HepG2 (cell line): ENCODE results near the gene IFNLR1. TPM values are rescaled to one million over a fixed set of nuclear protein-coding genes. Genes with fewer than 3 reads are reported as not detected.

ENCODE experiments used
- ATAC-seq: fragments of 200-7000 bp; cut with Tn5 transposase; 3 replicates; pipeline ENCODE4 v1.9.1; 2020; ENCODE audit warnings: mild to moderate bottlenecking, moderate library complexity
- BruUV-seq: library from RNA; stranded (reverse); fragments of 400-500 nt; replicated peaks from 2 replicates; lab custom pipeline; 2021; lab: Mats Ljungman, UMichigan
- CTCF ChIA-PET: fragments of 300-600 bp; formaldehyde crosslinking; extraction: SDS; loops from one replicate; lab custom pipeline; 2021; ENCODE audit warnings: low total read pairs, inconsistent platforms, low intra/inter-chr PET ratio; lab: Yijun Ruan, JAX
- POLR2A ChIA-PET: fragments of 350-600 bp; sonication (Branson Sonifier 250); formaldehyde crosslinking; loops from one replicate; lab custom pipeline; 2020; ENCODE audit warnings: antibody characterized with exemption, inconsistent platforms; lab: Yijun Ruan, JAX
- DNase-seq: peaks from one replicate; pipeline ENCODE4 v3.0.0-alpha.2; 2015; ENCODE audit warnings: low spot score
- FAIRE-seq: peaks from 3 replicates; lab custom pipeline; 2011; peaks lifted over from hg19 to GRCh38; lab: Jason Lieb, UNC
- H2AFZ ChIP-seq: one replicate; pipeline ENCODE4 v1.6.1; 2011; ENCODE audit warnings: low read length, inconsistent platforms
- H3K27ac ChIP-seq: fragments of 300-600 bp; 3 replicates; pipeline ENCODE4 v1.8.0; 2011; ENCODE audit warnings: mixed run types, mild to moderate bottlenecking, mixed read lengths, low read length, inconsistent platforms; ENCODE audit not compliant: insufficient read depth; ENCODE audit errors: extremely low read length
- H3K27me3 ChIP-seq, 2 experiments: fragments of 200-600 bp in 1 of 2; 2 replicates in 1 of 2; 3 replicates in 1 of 2; pipeline versions ENCODE4 v1.6.0 to v1.8.0; 2011; ENCODE audit warnings: low read length in 2 of 2, mild to moderate bottlenecking in 2 of 2, moderate library complexity in 2 of 2, inconsistent platforms in 1 of 2; ENCODE audit not compliant: insufficient read depth in 2 of 2, control insufficient read depth in 1 of 2
- H3K36me3 ChIP-seq, 2 experiments: fragments of 200-600 bp in 1 of 2; replicated peaks in 1 of 2; 2 replicates in 1 of 2; 3 replicates in 1 of 2; pipeline versions ENCODE4 v1.5.1 to v1.8.0; 2011; ENCODE audit warnings: low read length in 2 of 2, inconsistent platforms in 1 of 2; ENCODE audit not compliant: insufficient read depth in 2 of 2, control insufficient read depth in 1 of 2
- H3K4me1 ChIP-seq: 2 replicates; pipeline ENCODE4 v1.5.1; 2012; ENCODE audit warnings: low read length, inconsistent platforms; ENCODE audit not compliant: insufficient read depth
- H3K4me2 ChIP-seq: 2 replicates; pipeline ENCODE4 v1.6.0; 2011; ENCODE audit warnings: low read depth, low read length, inconsistent platforms
- H3K4me3 ChIP-seq, 3 experiments: fragments of 200-600 bp in 1 of 3; sonication (generic), shearing (Covaris generic) in 1 of 3; replicated peaks in 1 of 3; 2 replicates each; pipeline ENCODE4 v1.5.1; 2011 to 2016; ENCODE audit warnings: low read length in 3 of 3, inconsistent platforms in 2 of 3, low read depth in 2 of 3, mild to moderate bottlenecking in 2 of 3, control low read depth in 1 of 3, mixed read lengths in 1 of 3; ENCODE audit not compliant: insufficient read depth in 1 of 3
- H3K79me2 ChIP-seq: one replicate; pipeline ENCODE4 v1.6.1; 2011; ENCODE audit warnings: low read length, inconsistent platforms; ENCODE audit not compliant: insufficient read depth
- H3K9ac ChIP-seq: 2 replicates; pipeline ENCODE4 v1.6.0; 2011; ENCODE audit warnings: mild to moderate bottlenecking, low read depth, low read length, inconsistent platforms; ENCODE audit not compliant: insufficient read depth
- H3K9me3 ChIP-seq: 2 replicates; pipeline ENCODE4 v1.5.1; 2012; ENCODE audit warnings: mild to moderate bottlenecking, low read length
- H4K20me1 ChIP-seq: 2 replicates; pipeline ENCODE4 v1.6.0; 2011; ENCODE audit warnings: inconsistent platforms, mild to moderate bottlenecking, low read length, moderate library complexity; ENCODE audit not compliant: insufficient read depth
- CBX1 ChIP-seq: IDR thresholded peaks from one replicate; pipeline ENCODE4 v1.6.1; 2016; ENCODE audit warnings: antibody characterized with exemption, low read depth
- CHD2 ChIP-seq: IDR thresholded peaks from 2 replicates; pipeline ENCODE4 v1.6.1; 2011; ENCODE audit warnings: low read depth, low read length, improper control_type of control experiment
- ELF3 ChIP-seq: IDR thresholded peaks from 2 replicates; pipeline ENCODE4 v1.6.1; 2016; ENCODE audit warnings: missing genetic modification reagents, missing compliant biosample characterization
- GTF2F1 ChIP-seq: fragments of 150-350 bp; IDR thresholded peaks from 2 replicates; pipeline ENCODE4 v1.6.1; 2014; ENCODE audit warnings: low read length
- HDAC6 ChIP-seq: fragments of 200-600 bp; sonication (generic); IDR thresholded peaks from 2 replicates; pipeline ENCODE4 v1.7.0; 2017; ENCODE audit warnings: mild to moderate bottlenecking, antibody characterized with exemption, low read length, low read depth
- HOXA9 ChIP-seq: sonication (generic); formaldehyde crosslinking; IDR thresholded peaks from 2 replicates; pipeline ENCODE4 v1.8.1; 2022; ENCODE audit warnings: missing genetic modification reagents, mild to moderate bottlenecking, moderate library complexity, borderline replicate concordance
- IKZF5 ChIP-seq: IDR thresholded peaks from 2 replicates; pipeline ENCODE4 v1.6.1; 2018; ENCODE audit warnings: missing genetic modification reagents, mild to moderate bottlenecking, missing compliant biosample characterization
- KMT2B ChIP-seq: IDR thresholded peaks from 2 replicates; pipeline ENCODE4 v1.6.1; 2016; ENCODE audit warnings: missing genetic modification reagents, missing compliant biosample characterization
- SOX13 ChIP-seq, 3 experiments: fragments of 450-650 bp in 1 of 3; sonication (generic) in 1 of 3; formaldehyde crosslinking in 1 of 3; IDR thresholded peaks in 2 of 3; conservative IDR thresholded peaks in 1 of 3; 2 replicates each; pipeline versions ENCODE4 v1.5.0 to v1.6.1; 2016 to 2020; ENCODE audit warnings: antibody characterized with exemption in 1 of 3, mild to moderate bottlenecking in 1 of 3, missing compliant biosample characterization in 1 of 3, missing genetic modification reagents in 1 of 3, moderate library complexity in 1 of 3
- ZNF10 ChIP-seq: sonication (generic); formaldehyde crosslinking; IDR thresholded peaks from 2 replicates; pipeline ENCODE4 v1.4.0; 2020; ENCODE audit warnings: mild to moderate bottlenecking, low read depth, missing genetic modification reagents, borderline replicate concordance
- ZNF484 ChIP-seq: sonication (generic); formaldehyde crosslinking; IDR thresholded peaks from 2 replicates; pipeline ENCODE4 v1.5.1; 2020; ENCODE audit warnings: mild to moderate bottlenecking, low read depth, missing genetic modification reagents, borderline replicate concordance
- ZNF556 ChIP-seq: sonication (generic); formaldehyde crosslinking; IDR thresholded peaks from 2 replicates; pipeline ENCODE4 v1.4.0; 2020; ENCODE audit warnings: mild to moderate bottlenecking, missing genetic modification reagents, borderline replicate concordance
- ZNF747 ChIP-seq: sonication (generic); formaldehyde crosslinking; IDR thresholded peaks from 2 replicates; pipeline ENCODE4 v1.8.1; 2023; ENCODE audit warnings: missing genetic modification reagents, mild to moderate bottlenecking, borderline replicate concordance
- ZNF792 ChIP-seq: IDR thresholded peaks from 2 replicates; pipeline ENCODE4 v1.6.1; 2016
- ZSCAN21 ChIP-seq: sonication (generic); formaldehyde crosslinking; IDR thresholded peaks from 2 replicates; pipeline ENCODE4 v1.8.0; 2022; ENCODE audit warnings: mild to moderate bottlenecking, missing genetic modification reagents, moderate library complexity, borderline replicate concordance
- WGBS: methylation state at CpG from one replicate; pipeline ENCODE4 v1.1.6; 2017; ENCODE audit warnings: low lambda C conversion rate; 5-methylcytosine and 5-hydroxymethylcytosine counted together
- in situ Hi-C: cut with HindIII; loops from 2 replicates; pipeline ENCODE4 v1.10.0; 2017; ENCODE audit warnings: low pct_unique_long_range_greater_than_20kb; ENCODE audit not compliant: extremely low pct_ligation_motif_present
- intact Hi-C: fragments of 100-400 bp; cut with micrococcal nuclease; formaldehyde crosslinking; loops from one replicate; pipeline ENCODE4 v1.10.0; 2022; ENCODE audit not compliant: unreplicated experiment
- polyA plus RNA-seq, 8 experiments: library from polyadenylated mRNA; depleted of rRNA in 3 of 8; stranded (reverse) in 7 of 8; unstranded in 1 of 8; fragments of >200 nt; fragmentation: Illumina TruSeq in 4 of 8; extraction: Trizol in 4 of 8; gene quantifications; 2 replicates each; pipeline versions ENCODE4 v1.2.1 to v1.2.3, GENCODE V29; 2011 to 2016; ENCODE audit warnings: low read depth in 4 of 8, missing spikeins in 1 of 8, mixed read lengths in 1 of 8; ENCODE audit not compliant: insufficient read depth in 1 of 8
- total RNA-seq, 5 experiments: library from RNA; depleted of rRNA; stranded (reverse); fragments of >200 nt; fragmentation: Illumina TruSeq; extraction: Trizol; gene quantifications; 2 replicates each; pipeline ENCODE4 v1.2.3, GENCODE V29; 2016; ENCODE audit warnings: low read depth in 1 of 5
- TF ChIP-seq, protein P1 (sequence below): IDR thresholded peaks from 2 replicates; pipeline ENCODE4 v1.6.1; 2016; ENCODE audit warnings: mild to moderate bottlenecking

IFNLR1 gene
- total and polyA plus RNA-seq, 2 of the 13 experiments (the other 11 are each of a cell fraction or from before 2014, with no cell fraction given) = 3.8 to 8.5 TPM

GRCh38 chr1:24180676-24181075, 6.4 kb downstream of the IFNLR1 start:
- intact Hi-C loops = no loop called here
- no peak for ATAC-seq
- no peak overlapping the region for H3K9ac ChIP-seq

More at GRCh38 chr1:24180676-24181075, 6.4 kb downstream of the IFNLR1 start:
- 100% methylated on average over 3 of the region's 6 CpGs for WGBS
- POLR2A ChIA-PET = no interaction called here
- FAIRE-seq (no peak), DNase-seq (no peak)
- H2AFZ ChIP-seq = no peak overlapping the region
- CTCF ChIA-PET = no interaction called here
- no peaks in the 10 kb centered on the region for H3K27me3 ChIP-seq
- H3K79me2 ChIP-seq = peaks cover 18% of the 10 kb centered on the region
- peaks cover 28% of the 10 kb centered on the region for H3K4me1 ChIP-seq
- BruUV-seq = no TSS peak
- H3K36me3 ChIP-seq = peaks cover 1 to 7% of the 10 kb centered on the region in 2 experiments; a peak in 2 of 5 replicates
- H3K9me3 ChIP-seq = no peaks in the 10 kb centered on the region
- no peak overlapping the region for H3K4me2 ChIP-seq
- no peak for TF ChIP-seq ZNF484 (CRISPR knock-in tag)
- TF ChIP-seq KMT2B = no peak
- TF ChIP-seq IKZF5 (CRISPR knock-in tag) = no peak
- TF ChIP-seq, protein P1, sequence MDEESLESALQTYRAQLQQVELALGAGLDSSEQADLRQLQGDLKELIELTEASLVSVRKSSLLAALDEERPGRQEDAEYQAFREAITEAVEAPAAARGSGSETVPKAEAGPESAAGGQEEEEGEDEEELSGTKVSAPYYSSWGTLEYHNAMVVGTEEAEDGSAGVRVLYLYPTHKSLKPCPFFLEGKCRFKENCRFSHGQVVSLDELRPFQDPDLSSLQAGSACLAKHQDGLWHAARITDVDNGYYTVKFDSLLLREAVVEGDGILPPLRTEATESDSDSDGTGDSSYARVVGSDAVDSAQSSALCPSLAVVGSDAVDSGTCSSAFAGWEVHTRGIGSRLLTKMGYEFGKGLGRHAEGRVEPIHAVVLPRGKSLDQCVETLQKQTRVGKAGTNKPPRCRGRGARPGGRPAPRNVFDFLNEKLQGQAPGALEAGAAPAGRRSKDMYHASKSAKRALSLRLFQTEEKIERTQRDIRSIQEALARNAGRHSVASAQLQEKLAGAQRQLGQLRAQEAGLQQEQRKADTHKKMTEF (CRISPR knock-in tag) = no peak
- no peak for TF ChIP-seq ELF3 (CRISPR knock-in tag)
- no peak for TF ChIP-seq GTF2F1
- TF ChIP-seq ZNF792 = no peak
- no peak for TF ChIP-seq ZNF556 (CRISPR knock-in tag)
- TF ChIP-seq ZNF747 = no peak
- TF ChIP-seq ZSCAN21 (CRISPR knock-in tag) = no peak
- no peak for TF ChIP-seq HDAC6
- TF ChIP-seq CHD2 = no peak
- TF ChIP-seq HOXA9 (CRISPR knock-in tag) = no peak
- no peak for TF ChIP-seq ZNF10 (CRISPR knock-in tag)
- TF ChIP-seq CBX1 = no peak
- no peak for TF ChIP-seq SOX13 (IDR thresholded peaks at IDR 0.05)
- TF ChIP-seq SOX13 (CRISPR knock-in tag; conservative IDR thresholded peaks at IDR 0.05 in 1 of 2, IDR thresholded peaks at IDR 0.05 in 1 of 2) = no peak
- in situ Hi-C loops = no loop called here
- H4K20me1 ChIP-seq = no peaks in the 10 kb centered on the region
- no peak overlapping the region for H3K4me3 ChIP-seq
- no peak overlapping the region for H3K27ac ChIP-seq
